Spinal cord (tissue), 10 donors: ENCODE measurements around the gene TMPRSS6. TPM values are rescaled to one million over a fixed set of nuclear protein-coding genes. Genes with fewer than 3 reads are reported as not detected.

ENCODE experiments used
- DNase-seq, 6 donors: peaks; one replicate each; pipeline versions ENCODE4 v3.0.0 to v3.0.0-alpha.2; 2013 to 2015; ENCODE audit warnings: low spot score in 6 of 6, low read depth in 4 of 6
- H3K27ac ChIP-seq: one replicate; pipeline ENCODE4 v1.5.1; 2013; ENCODE audit warnings: low read depth, low read length, control low read depth
- H3K27me3 ChIP-seq: one replicate; pipeline ENCODE4 v1.6.1; 2013; ENCODE audit warnings: low read length; ENCODE audit not compliant: control insufficient read depth, insufficient read depth
- H3K36me3 ChIP-seq: one replicate; pipeline ENCODE4 v1.6.1; 2013; ENCODE audit warnings: low read length; ENCODE audit not compliant: control insufficient read depth, insufficient read depth
- H3K4me1 ChIP-seq: one replicate; pipeline ENCODE4 v1.6.1; 2013; ENCODE audit warnings: low read length; ENCODE audit not compliant: control insufficient read depth, insufficient read depth
- H3K4me3 ChIP-seq: one replicate; pipeline ENCODE4 v1.5.1; 2013; ENCODE audit warnings: low read depth, low read length, control low read depth
- H3K9me3 ChIP-seq: one replicate; pipeline ENCODE4 v1.6.1; 2013; ENCODE audit warnings: low read length; ENCODE audit not compliant: control insufficient read depth, insufficient read depth
- WGBS: methylation state at CpG from one replicate; pipeline ENCODE4 v1.1.5; 2013; ENCODE audit warnings: missing lambda C conversion rate; ENCODE audit not compliant: insufficient coverage; 5-methylcytosine and 5-hydroxymethylcytosine counted together
- polyA plus RNA-seq, 2 donors: library from polyadenylated mRNA; unstranded; fragments of 120-200 nt; gene quantifications; one replicate each; pipeline ENCODE4 v1.2.1, GENCODE V29; 2013; ENCODE audit not compliant: insufficient read length in 2 of 2
- total RNA-seq, 2 donors: library from RNA; depleted of rRNA in 1 of 2; stranded (reverse); fragments of 120-200 nt in 1 of 2; fragments of >200 nt in 1 of 2; gene quantifications; one replicate each; pipeline versions ENCODE4 v1.2.3 to v1.2.4, GENCODE V29; 2013 to 2014
- donor health status: healthy.

Gene TMPRSS6
- total and polyA plus RNA-seq, 4 donors: 0.13 to 0.24 (median 0.17) TPM; not detected in 1

DNA sequence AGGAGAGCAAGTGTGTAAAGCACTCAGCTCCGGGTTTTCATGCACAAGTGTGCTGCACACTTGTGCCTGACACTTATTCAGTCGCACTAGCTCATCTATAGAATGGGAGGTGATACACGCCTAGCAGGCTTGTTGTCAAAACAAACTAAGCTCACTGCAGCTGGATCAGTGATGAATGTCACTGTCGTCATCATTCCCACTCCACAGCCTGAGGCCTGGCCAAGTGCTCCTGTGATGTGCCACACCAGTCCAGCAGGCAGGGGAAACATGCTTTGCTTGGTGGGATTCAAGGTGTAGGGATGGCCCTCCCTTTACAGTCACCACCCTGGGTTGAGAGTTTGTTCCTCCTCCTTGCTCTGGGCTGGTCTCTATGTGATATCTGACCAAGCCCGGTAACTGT is 83.2 kb downstream of the TMPRSS6 start:
- Histone ChIP-seq H3K4me3 (no peak overlapping the region), H3K9me3 (no peaks in the 10 kb centered on the region), H3K36me3 (peaks cover 63% of the 10 kb centered on the region), H3K27ac (no peak overlapping the region), H3K4me1 (peaks cover 20% of the 10 kb centered on the region), H3K27me3 (no peaks in the 10 kb centered on the region)
- WGBS: 89% methylated on average over 4 of the region's 5 CpGs
- no peak for DNase-seq

DNA sequence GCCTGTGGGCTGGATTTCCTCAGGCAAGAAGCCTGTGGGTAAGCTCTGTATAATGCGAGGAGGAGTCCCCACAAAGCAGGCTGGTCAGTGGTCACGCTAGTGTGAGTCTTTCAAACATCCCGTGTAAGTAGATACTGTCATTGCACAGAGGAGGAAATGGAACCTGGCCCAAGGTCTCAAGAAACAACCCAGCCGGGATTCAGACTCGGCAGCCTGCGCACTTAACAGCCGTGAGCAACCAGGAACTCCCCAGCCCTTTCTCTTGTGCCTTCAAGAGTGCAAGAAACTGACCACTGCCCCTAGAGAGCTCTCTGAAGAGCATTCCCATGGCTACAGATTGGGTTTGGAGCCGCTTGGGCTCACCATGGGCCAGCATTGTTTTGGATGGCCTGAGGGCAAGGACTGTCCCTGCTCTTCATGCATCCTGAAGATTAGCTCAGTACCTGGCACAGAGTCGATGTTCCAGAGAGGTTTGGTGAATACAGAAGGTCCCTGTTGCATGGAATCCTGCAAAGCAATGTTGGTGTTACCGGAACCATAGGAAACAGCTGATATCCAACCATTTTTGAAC is 83.9 kb downstream of the TMPRSS6 start:
- Histone ChIP-seq H3K4me1 (peaks cover 27% of the 10 kb centered on the region), H3K27ac (no peak overlapping the region), H3K27me3 (no peaks in the 10 kb centered on the region), H3K4me3 (no peak overlapping the region), H3K9me3 (no peaks in the 10 kb centered on the region), H3K36me3 (peaks cover 59% of the 10 kb centered on the region)
- 96% methylated on average over 7 of the region's 10 CpGs for WGBS
- no peak for DNase-seq

DNA sequence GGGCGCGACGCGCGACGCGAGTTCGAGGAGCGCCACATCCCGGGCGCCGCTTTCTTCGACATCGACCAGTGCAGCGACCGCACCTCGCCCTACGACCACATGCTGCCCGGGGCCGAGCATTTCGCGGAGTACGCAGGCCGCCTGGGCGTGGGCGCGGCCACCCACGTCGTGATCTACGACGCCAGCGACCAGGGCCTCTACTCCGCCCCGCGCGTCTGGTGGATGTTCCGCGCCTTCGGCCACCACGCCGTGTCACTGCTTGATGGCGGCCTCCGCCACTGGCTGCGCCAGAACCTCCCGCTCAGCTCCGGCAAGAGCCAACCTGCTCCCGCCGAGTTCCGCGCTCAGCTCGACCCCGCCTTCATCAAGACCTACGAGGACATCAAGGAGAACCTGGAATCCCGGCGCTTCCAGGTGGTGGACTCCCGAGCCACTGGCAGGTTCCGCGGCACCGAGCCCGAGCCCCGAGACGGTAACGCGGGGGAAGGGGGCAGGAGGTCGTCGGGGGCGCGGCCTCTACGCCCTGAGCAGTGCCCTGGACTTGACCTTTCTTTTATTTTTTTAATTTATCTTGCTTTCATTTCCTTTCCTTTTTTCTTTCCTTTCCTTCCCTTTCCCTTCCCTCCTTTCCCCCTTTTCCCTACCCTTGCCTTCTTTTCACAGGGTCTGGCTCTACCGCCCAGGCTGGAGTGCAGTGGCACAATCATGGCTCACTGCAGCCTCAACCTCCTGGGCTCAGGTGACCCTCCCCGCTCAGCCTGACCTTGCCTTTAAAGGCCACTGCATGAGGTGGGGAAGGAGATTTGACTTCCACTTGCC is 85.0 kb downstream of the TMPRSS6 start:
- Histone ChIP-seq H3K9me3 (no peaks in the 10 kb centered on the region), H3K27ac (no peak overlapping the region), H3K27me3 (no peaks in the 10 kb centered on the region), H3K36me3 (peaks cover 48% of the 10 kb centered on the region), H3K4me3 (no peak overlapping the region), H3K4me1 (peaks cover 32% of the 10 kb centered on the region)
- WGBS: 91% methylated on average over 70 of the region's 71 CpGs
- no peak for DNase-seq

DNA sequence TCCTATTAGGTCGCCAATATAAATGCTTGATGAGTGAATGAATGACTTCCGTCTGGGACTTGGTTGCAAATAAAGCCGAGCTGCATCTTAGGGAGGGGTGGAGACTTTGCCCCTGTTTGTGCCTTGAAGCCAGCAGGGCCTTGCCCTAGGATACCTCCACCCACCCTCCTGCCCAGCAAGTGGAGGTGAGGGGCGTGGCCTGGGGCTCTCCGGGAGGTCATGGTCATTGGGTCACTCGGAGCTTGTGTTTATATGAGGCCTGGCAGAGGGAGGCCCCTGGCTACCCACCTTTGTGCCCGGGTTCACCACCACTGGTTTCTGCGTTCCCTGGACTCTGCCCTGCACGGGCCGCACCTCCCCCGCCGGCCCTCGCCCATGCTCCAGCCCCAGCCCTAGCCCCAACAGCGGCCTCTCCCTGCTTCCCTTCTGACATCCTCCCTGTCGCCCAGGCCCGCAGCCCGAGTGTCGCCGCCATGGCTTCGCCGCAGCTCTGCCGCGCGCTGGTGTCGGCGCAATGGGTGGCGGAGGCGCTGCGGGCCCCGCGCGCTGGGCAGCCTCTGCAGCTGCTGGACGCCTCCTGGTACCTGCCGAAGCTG is 85.7 kb downstream of the TMPRSS6 start:
- Histone ChIP-seq H3K27me3 (no peaks in the 10 kb centered on the region), H3K27ac (no peak overlapping the region), H3K4me3 (no peak overlapping the region), H3K4me1 (peaks cover 34% of the 10 kb centered on the region), H3K36me3 (peaks cover 42% of the 10 kb centered on the region), H3K9me3 (no peaks in the 10 kb centered on the region)
- 91% methylated on average over 31 of the region's 34 CpGs for WGBS
- DNase-seq: no peak

DNA sequence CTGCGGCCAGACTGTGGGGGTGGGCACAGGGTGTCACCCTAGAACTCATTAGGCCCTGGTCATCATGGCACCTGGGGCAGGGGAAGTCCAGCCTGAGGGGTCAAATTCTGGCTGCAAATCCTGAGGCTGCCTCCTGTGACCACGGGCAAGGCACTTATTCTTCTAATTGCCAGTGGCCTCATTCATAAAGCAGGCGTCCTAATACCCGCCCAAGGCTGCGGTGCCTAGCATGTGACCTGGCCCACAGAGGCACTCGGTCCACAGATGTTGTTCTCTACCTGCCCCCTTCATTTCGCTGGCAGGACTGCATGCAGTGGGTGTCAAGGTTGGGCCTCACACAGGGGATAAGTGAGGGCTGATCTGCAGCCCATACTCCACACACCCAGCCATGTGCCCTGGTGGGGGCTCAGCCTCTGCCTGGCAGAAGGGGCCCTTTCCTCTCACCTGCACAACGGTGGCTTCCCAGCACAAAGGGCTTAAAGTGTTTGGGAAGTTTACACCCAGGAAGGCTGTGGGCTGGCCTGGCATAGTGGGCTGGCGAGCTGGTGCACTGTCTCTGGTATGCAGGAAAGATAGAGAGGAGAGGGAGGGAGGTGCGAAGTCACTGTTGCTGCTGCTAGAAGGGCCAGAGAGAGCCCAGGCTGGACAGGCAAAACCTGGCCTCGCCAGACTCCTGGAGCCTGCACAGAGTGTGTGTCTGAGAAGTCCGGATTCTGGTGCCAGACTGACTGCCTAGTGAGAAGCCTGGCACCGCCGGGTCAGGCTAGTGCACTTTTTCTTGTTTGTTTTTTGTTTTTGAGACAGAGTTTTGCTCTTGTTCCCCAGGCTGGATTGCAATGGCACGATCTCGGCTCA is 86.8 kb downstream of the TMPRSS6 start:
- Histone ChIP-seq H3K9me3 (no peaks in the 10 kb centered on the region), H3K27me3 (no peaks in the 10 kb centered on the region), H3K27ac (no peak overlapping the region), H3K36me3 (peaks cover 47% of the 10 kb centered on the region), H3K4me3 (no peak overlapping the region), H3K4me1 (peaks cover 45% of the 10 kb centered on the region)
- DNase-seq: no peak
- 82% methylated on average over 15 of the region's 16 CpGs for WGBS

DNA sequence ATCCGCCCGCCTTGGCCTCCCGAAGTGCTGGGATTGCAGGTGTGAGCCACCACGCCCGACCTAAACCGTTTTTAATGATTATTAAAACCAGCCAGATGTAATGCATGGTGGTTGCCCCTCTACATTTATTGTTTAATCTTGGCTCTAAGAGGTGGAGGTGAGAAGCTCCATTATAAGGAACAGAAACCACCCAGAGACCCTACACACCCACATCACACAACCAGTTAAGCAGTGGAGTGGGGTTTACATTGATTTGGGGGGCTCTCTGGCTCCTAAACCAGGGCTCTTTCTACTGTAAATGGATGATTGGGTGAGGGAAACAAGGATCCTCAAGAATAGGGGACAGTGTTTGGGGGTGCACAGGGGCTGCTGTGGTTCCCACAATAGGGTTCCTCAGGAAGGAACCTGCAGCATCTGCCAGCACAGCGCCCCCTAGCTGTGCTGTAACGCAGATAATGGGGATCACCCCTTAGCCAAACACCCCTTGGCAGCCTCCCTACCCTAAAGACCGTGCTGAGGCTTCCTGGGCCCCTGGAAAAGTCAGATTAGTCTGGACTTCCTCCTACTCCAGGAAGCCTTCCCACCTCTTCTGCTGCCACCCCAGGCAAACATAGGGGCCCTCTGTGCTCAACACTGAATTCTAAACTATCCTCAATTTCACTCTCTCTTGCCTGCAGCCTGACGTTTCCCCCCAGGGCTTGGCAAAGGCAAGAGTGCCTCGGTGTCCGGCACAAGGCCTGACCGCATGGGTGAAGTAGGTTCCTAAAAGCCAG is 87.6 kb downstream of the TMPRSS6 start:
- DNase-seq: peak in 2 of 6 donors; percentile 48 to 51
- WGBS: 72% methylated on average over 12 of the region's 13 CpGs
- Histone ChIP-seq H3K27ac (no peak overlapping the region), H3K27me3 (no peaks in the 10 kb centered on the region), H3K4me3 (no peak overlapping the region), H3K4me1 (peaks cover 53% of the 10 kb centered on the region), H3K9me3 (no peaks in the 10 kb centered on the region), H3K36me3 (peaks cover 43% of the 10 kb centered on the region)

DNA sequence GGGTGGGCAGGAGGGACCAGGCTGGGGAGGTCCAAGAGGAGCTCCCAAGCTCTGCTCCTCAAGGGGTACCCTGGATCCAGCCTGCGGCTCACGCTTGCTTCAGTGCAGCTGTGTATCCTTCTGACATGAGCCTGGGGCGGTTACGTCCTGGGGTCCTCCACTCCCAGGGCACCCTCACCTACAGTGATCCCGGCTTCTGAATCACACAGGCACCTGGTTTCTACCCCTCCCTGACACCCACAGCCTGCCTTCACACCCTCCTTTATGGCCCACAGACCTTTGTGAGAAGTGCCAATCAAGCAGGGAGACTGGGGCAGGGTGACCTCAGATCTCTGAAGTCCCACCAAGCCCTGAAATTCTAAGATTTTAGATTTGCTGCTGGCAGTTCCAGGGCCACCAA is 88.5 kb downstream of the TMPRSS6 start:
- DNase-seq: no peak
- H3K4me1 ChIP-seq: peaks cover 59% of the 10 kb centered on the region
- 87% methylated on average over 3 of the region's 5 CpGs for WGBS
- H3K27ac ChIP-seq: no peak overlapping the region
- H3K4me3 ChIP-seq: no peak overlapping the region
- H3K27me3 ChIP-seq: no peaks in the 10 kb centered on the region
- peaks cover 35% of the 10 kb centered on the region for H3K36me3 ChIP-seq
- no peaks in the 10 kb centered on the region for H3K9me3 ChIP-seq

DNA sequence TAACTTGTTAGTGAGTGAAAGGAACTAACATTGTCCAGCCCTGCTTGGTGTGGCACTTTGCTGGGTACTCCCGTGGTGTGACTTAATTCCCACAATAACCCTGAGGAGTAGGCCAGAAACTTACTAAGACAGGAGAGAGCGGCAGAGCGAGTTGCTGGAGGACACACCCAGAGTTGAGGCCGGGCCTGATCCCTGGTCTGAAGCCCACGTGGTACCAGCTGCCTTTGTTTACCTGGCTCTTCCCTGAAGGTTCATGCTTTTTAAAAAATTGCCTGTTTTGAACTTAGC is 89.4 kb downstream of the TMPRSS6 start:
- WGBS: 2% methylated on average over 5 of the region's 5 CpGs
- Histone ChIP-seq H3K4me3 (peak overlapping the region; percentile 79), H3K9me3 (no peaks in the 10 kb centered on the region), H3K36me3 (peaks cover 28% of the 10 kb centered on the region), H3K4me1 (peaks cover 59% of the 10 kb centered on the region), H3K27me3 (no peaks in the 10 kb centered on the region), H3K27ac (peak overlapping the region; percentile 67)
- peak in 2 of 6 donors; percentile 23 to 48 for DNase-seq
